ENCODE measurements around the gene EHBP1. TPM values are rescaled to one million over a fixed set of nuclear protein-coding genes. Genes with fewer than 3 reads are reported as not detected.

The EHBP1 gene
- total RNA-seq, 3 donors from 2014 or later (not counting 1 experiment from before 2014, with no cell fraction given), result 22.4 to 33.4 (median 28.3) TPM

DNA sequence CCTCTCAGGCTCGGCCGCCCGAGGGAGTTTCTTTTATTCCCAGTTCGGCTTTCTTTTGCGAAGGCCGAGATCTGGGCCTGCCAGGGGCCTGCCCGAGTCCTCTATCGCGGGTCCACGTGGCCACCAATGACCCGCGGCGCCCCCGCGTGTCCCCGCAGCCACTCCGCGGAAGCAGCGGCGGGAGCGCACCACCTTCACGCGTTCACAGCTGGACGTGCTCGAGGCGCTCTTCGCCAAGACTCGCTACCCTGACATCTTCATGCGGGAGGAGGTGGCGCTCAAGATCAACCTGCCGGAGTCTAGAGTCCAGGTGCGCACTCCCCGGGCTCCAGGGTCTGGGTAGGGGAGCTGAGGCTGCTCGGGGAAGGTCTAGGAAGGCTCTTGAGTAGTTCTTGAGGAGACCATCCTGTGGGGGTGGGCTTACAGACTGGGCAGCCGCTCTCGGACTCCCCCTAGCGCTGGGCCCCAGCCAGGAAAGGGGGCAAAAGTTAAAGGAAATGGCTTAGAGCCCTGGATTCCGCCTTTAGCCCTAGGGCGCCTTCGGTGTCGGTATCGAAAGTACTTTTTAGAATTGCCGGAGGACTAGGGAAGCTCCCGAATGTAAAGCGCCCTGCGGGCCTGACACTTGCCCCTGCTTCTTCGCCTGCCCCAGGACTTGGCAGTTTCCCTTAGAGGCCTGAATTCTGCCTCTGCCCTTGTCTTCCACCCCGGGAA lies 348.5 kb downstream of the EHBP1 start:
- Mint-ChIP-seq H3K4me1 (peaks cover 58 to 61% of the 10 kb centered on the region in 2 donors), H3K27ac (no peak overlapping the region), H3K4me3 (peak overlapping the region; percentile 76), H3K27me3 (ENCODE audit: low read depth in 2 of 2) (peaks cover 78 to 82% of the 10 kb centered on the region in 2 donors), H3K36me3 (peaks cover 6% of the 10 kb centered on the region), H3K9me3 (no peaks in the 10 kb centered on the region)
- intact Hi-C loops (cut with micrococcal nuclease), result no loop called here
- Histone ChIP-seq H3K9me3 (ENCODE audit: control insufficient read depth, insufficient read depth, low read length) (no peaks in the 10 kb centered on the region), H3K27ac (ENCODE audit: low read length) (no peak overlapping the region), H3K4me1 (ENCODE audit: control insufficient read depth, insufficient read depth, low read length) (peaks cover 77% of the 10 kb centered on the region), H3K4me3 (ENCODE audit: low read length) (no peak overlapping the region), H3K36me3 (ENCODE audit: control insufficient read depth, insufficient read depth, low read length) (no peaks in the 10 kb centered on the region), H3K27me3 (ENCODE audit: control insufficient read depth, insufficient read depth, low read length) (peaks cover 72% of the 10 kb centered on the region)
- TF ChIP-seq, protein P1, sequence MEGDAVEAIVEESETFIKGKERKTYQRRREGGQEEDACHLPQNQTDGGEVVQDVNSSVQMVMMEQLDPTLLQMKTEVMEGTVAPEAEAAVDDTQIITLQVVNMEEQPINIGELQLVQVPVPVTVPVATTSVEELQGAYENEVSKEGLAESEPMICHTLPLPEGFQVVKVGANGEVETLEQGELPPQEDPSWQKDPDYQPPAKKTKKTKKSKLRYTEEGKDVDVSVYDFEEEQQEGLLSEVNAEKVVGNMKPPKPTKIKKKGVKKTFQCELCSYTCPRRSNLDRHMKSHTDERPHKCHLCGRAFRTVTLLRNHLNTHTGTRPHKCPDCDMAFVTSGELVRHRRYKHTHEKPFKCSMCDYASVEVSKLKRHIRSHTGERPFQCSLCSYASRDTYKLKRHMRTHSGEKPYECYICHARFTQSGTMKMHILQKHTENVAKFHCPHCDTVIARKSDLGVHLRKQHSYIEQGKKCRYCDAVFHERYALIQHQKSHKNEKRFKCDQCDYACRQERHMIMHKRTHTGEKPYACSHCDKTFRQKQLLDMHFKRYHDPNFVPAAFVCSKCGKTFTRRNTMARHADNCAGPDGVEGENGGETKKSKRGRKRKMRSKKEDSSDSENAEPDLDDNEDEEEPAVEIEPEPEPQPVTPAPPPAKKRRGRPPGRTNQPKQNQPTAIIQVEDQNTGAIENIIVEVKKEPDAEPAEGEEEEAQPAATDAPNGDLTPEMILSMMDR (IDR thresholded peaks at IDR 0.05), result no peak
- DNase-seq, result peak in 1 of 2 donors; percentile 14
- ATAC-seq, result peak in 1 of 3 donors; percentile 29
- WGBS (ENCODE audit: insufficient coverage), result 2% methylated on average over 48 of the region's 48 CpGs

DNA sequence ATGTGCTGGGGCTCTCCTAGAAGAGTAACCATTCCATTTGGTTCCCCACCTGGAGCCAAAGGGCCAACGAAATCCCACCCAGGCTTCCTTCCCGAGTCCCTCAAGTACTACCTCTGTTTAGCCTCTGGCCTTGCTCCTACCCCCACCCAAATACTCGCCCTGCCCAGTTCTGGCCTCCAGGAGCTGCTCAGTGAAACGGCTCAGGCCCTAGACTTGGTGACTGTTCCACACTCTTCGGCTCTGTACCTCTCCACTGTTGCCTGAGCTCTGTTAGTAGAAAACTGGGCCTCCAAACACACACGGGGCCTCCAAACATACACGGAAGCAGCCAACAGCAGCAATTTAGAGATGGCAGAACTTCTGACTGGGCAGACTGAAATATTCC lies 349.3 kb downstream of the EHBP1 start:
- DNase-seq, result no peak
- H3K27ac Mint-ChIP-seq, result no peak overlapping the region
- peaks cover 52 to 53% of the 10 kb centered on the region in 2 donors for H3K4me1 Mint-ChIP-seq
- TF ChIP-seq, protein P1 (IDR thresholded peaks at IDR 0.05), result no peak
- peaks cover 70 to 74% of the 10 kb centered on the region in 2 donors for H3K27me3 Mint-ChIP-seq (ENCODE audit: low read depth in 2 of 2)
- H3K4me3 Mint-ChIP-seq, result peak overlapping the region; percentile 76
- no peak overlapping the region for H3K27ac ChIP-seq (ENCODE audit: low read length)
- peaks cover 70% of the 10 kb centered on the region for H3K27me3 ChIP-seq (ENCODE audit: control insufficient read depth, insufficient read depth, low read length)
- no peak overlapping the region for H3K4me3 ChIP-seq (ENCODE audit: low read length)
- H3K36me3 ChIP-seq (ENCODE audit: control insufficient read depth, insufficient read depth, low read length), result no peaks in the 10 kb centered on the region
- 17% methylated on average over 7 of the region's 7 CpGs for WGBS (ENCODE audit: insufficient coverage)
- no peaks in the 10 kb centered on the region for H3K9me3 ChIP-seq (ENCODE audit: control insufficient read depth, insufficient read depth, low read length)
- H3K9me3 Mint-ChIP-seq, result no peaks in the 10 kb centered on the region
- peaks cover 2% of the 10 kb centered on the region for H3K36me3 Mint-ChIP-seq
- no peak for ATAC-seq
- intact Hi-C loops (cut with micrococcal nuclease), result no loop called here
- peaks cover 76% of the 10 kb centered on the region for H3K4me1 ChIP-seq (ENCODE audit: control insufficient read depth, insufficient read depth, low read length)

DNA sequence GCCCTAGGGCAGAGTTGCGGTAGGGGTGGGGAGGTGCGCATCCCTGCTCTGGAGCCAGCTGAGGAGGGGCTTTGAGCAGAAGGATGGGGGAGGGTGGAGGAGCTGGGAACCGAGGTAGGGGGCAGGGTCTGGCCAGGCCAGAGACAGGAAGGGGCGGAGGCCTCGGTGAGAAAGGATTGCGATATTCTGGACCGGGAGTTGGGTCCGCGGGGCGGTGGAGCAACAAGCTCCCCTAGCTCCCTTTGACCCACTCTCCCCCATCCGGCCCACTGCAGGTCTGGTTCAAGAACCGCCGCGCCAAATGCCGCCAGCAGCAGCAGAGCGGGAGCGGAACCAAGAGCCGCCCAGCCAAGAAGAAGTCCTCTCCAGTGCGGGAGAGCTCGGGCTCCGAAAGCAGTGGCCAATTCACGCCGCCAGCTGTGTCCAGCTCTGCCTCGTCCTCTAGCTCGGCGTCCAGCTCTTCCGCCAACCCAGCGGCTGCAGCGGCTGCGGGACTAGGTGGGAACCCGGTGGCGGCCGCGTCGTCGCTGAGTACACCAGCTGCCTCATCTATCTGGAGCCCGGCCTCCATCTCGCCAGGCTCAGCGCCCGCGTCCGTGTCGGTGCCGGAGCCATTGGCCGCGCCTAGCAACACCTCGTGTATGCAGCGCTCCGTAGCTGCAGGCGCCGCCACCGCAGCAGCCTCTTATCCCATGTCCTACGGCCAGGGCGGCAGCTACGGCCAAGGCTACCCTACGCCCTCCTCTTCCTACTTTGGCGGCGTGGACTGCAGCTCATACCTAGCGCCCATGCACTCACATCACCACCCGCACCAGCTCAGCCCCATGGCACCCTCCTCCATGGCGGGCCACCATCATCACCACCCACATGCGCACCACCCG lies 350.0 kb downstream of the EHBP1 start:
- TF ChIP-seq, protein P1 (IDR thresholded peaks at IDR 0.05), result no peak
- Histone ChIP-seq H3K4me3 (ENCODE audit: low read length) (no peak overlapping the region), H3K27ac (ENCODE audit: low read length) (no peak overlapping the region), H3K36me3 (ENCODE audit: control insufficient read depth, insufficient read depth, low read length) (no peaks in the 10 kb centered on the region), H3K9me3 (ENCODE audit: control insufficient read depth, insufficient read depth, low read length) (no peaks in the 10 kb centered on the region), H3K4me1 (ENCODE audit: control insufficient read depth, insufficient read depth, low read length) (peaks cover 73% of the 10 kb centered on the region), H3K27me3 (ENCODE audit: control insufficient read depth, insufficient read depth, low read length) (peaks cover 74% of the 10 kb centered on the region)
- H3K4me3 Mint-ChIP-seq, result peak overlapping the region; percentile 25
- no peak for ATAC-seq
- WGBS (ENCODE audit: insufficient coverage), result 8% methylated on average over 63 of the region's 63 CpGs
- intact Hi-C loops (cut with micrococcal nuclease), result no loop called here
- H3K36me3 Mint-ChIP-seq, result no peaks in the 10 kb centered on the region
- peaks cover 49 to 50% of the 10 kb centered on the region in 2 donors for H3K4me1 Mint-ChIP-seq
- H3K27me3 Mint-ChIP-seq (ENCODE audit: low read depth in 2 of 2), result peaks cover 74 to 76% of the 10 kb centered on the region in 2 donors
- no peak overlapping the region for H3K27ac Mint-ChIP-seq
- H3K9me3 Mint-ChIP-seq, result no peaks in the 10 kb centered on the region
- no peak for DNase-seq
